GM12878 (cell line): ENCODE data around the gene NPS. TPM values are rescaled to one million over a fixed set of nuclear protein-coding genes. Genes with fewer than 3 reads are reported as not detected.

Source experiments
- ATAC-seq: fragments of 200-7000 bp; cut with Tn5 transposase; 3 replicates; pipeline ENCODE4 v1.9.1; 2020; ENCODE audit warnings: mild to moderate bottlenecking, moderate library complexity
- BruUV-seq: library from RNA; stranded (reverse); fragments of 400-500 nt; replicated peaks from 2 replicates; lab custom pipeline; 2021; lab: Mats Ljungman, UMichigan
- CTCF ChIA-PET: fragments of 300-600 bp; sonication (Branson Sonifier 250); formaldehyde crosslinking; extraction: SDS; loops from one replicate; lab custom pipeline; 2021; ENCODE audit warnings: inconsistent platforms; lab: Yijun Ruan, JAX
- POLR2A ChIA-PET: fragments of 350-600 bp; formaldehyde crosslinking; extraction: SDS; loops from one replicate; lab custom pipeline; 2021; ENCODE audit warnings: inconsistent platforms; lab: Charles Lee
- RAD21 ChIA-PET: fragments of 300-600 bp; sonication (Branson Sonifier 250); formaldehyde crosslinking; loops from one replicate; lab custom pipeline; 2023; ENCODE audit warnings: antibody characterized with exemption; ENCODE audit not compliant: unreplicated experiment; lab: Charles Lee
- SMC1A ChIA-PET: fragments of 300-600 bp; sonication (Branson Sonifier 250); formaldehyde crosslinking; loops from one replicate; lab custom pipeline; 2023; ENCODE audit not compliant: unreplicated experiment, uncharacterized antibody; lab: Charles Lee
- DNase-seq: peaks from one replicate; pipeline ENCODE4 v3.0.0-alpha.2; 2011; ENCODE audit warnings: low read depth, low spot score
- FAIRE-seq: peaks from 3 replicates; lab custom pipeline; 2011; peaks lifted over from hg19 to GRCh38; lab: Jason Lieb, UNC
- H2AFZ ChIP-seq: 2 replicates; pipeline ENCODE4 v1.6.0; 2011; ENCODE audit warnings: low read depth, low read length, control low read depth; ENCODE audit not compliant: control insufficient read depth
- H3K27ac ChIP-seq: 2 replicates; pipeline ENCODE4 v1.5.1; 2011; ENCODE audit warnings: control low read depth; ENCODE audit not compliant: control insufficient read depth, insufficient read depth
- H3K27me3 ChIP-seq, 2 experiments: replicated peaks in 1 of 2; 2 replicates each; pipeline versions ENCODE4 v1.6.0 to v1.6.1; 2011; ENCODE audit warnings: low read length in 1 of 2; ENCODE audit not compliant: control insufficient read depth in 2 of 2, insufficient read depth in 2 of 2
- H3K36me3 ChIP-seq, 2 experiments: 2 replicates each; pipeline ENCODE4 v1.5.1; 2011; ENCODE audit warnings: low read length in 1 of 2; ENCODE audit not compliant: control insufficient read depth in 2 of 2, insufficient read depth in 2 of 2
- H3K4me1 ChIP-seq: 2 replicates; pipeline ENCODE4 v1.6.1; 2011; ENCODE audit warnings: mild to moderate bottlenecking, low read length, moderate library complexity, mixed read lengths; ENCODE audit not compliant: control insufficient read depth, insufficient read depth
- H3K4me2 ChIP-seq: 2 replicates; pipeline ENCODE4 v1.6.0; 2011; ENCODE audit warnings: control low read depth; ENCODE audit not compliant: control insufficient read depth, insufficient read depth
- H3K4me3 ChIP-seq: fragments of 200-600 bp; sonication (generic); 2 replicates; pipeline ENCODE4 v1.5.1; 2016
- H3K79me2 ChIP-seq: 2 replicates; pipeline ENCODE4 v1.6.0; 2011; ENCODE audit warnings: low read length; ENCODE audit not compliant: control insufficient read depth, insufficient read depth
- H3K9ac ChIP-seq: 2 replicates; pipeline ENCODE4 v1.8.0; 2011; ENCODE audit warnings: low read length, control low read depth, mixed read lengths; ENCODE audit not compliant: control insufficient read depth, insufficient read depth
- H3K9me3 ChIP-seq: replicated peaks from 3 replicates; pipeline ENCODE4 v1.5.1; 2011; ENCODE audit warnings: mild to moderate bottlenecking, low read length; ENCODE audit not compliant: control insufficient read depth, insufficient read depth
- H4K20me1 ChIP-seq: 2 replicates; pipeline ENCODE4 v1.6.0; 2011; ENCODE audit not compliant: control insufficient read depth, insufficient read depth
- EGR1 ChIP-seq, 2 experiments: IDR thresholded peaks; 1 replicate in 1 of 2; 2 replicates in 1 of 2; pipeline ENCODE4 v1.6.1; 2011 to 2012; ENCODE audit warnings: low read depth in 2 of 2, low read length in 2 of 2, borderline replicate concordance in 1 of 2, mild to moderate bottlenecking in 1 of 2, moderate library complexity in 1 of 2
- ESRRA ChIP-seq: IDR thresholded peaks from 2 replicates; pipeline ENCODE4 v1.6.1; 2012; ENCODE audit warnings: mild to moderate bottlenecking, low read length, improper control_type of control experiment
- HDAC2 ChIP-seq: fragments of 200-600 bp; sonication (generic); IDR thresholded peaks from 2 replicates; pipeline ENCODE4 v1.6.1; 2017
- IKZF1 ChIP-seq: fragments of 450-650 bp; conservative IDR thresholded peaks from 2 replicates; pipeline ENCODE4 v1.6.1; 2017; ENCODE audit warnings: antibody characterized with exemption, mild to moderate bottlenecking
- JUND ChIP-seq: IDR thresholded peaks from 2 replicates; pipeline ENCODE4 v1.6.1; 2012; ENCODE audit warnings: low read depth, mild to moderate bottlenecking, low read length, improper control_type of control experiment, moderate library complexity
- MTA3 ChIP-seq: IDR thresholded peaks from 2 replicates; pipeline ENCODE4 v1.6.1; 2012; ENCODE audit warnings: low read length, inconsistent platforms, borderline replicate concordance
- NFYA ChIP-seq: IDR thresholded peaks from 2 replicates; pipeline ENCODE4 v1.6.1; 2011; ENCODE audit warnings: low read depth, mild to moderate bottlenecking, low read length, improper control_type of control experiment, borderline replicate concordance
- NR2F1 ChIP-seq: fragments of 450-650 bp; conservative IDR thresholded peaks from 2 replicates; pipeline ENCODE4 v1.6.1; 2017; ENCODE audit warnings: mild to moderate bottlenecking
- PBX3 ChIP-seq: IDR thresholded peaks from 2 replicates; pipeline ENCODE4 v1.6.1; 2011; ENCODE audit warnings: mild to moderate bottlenecking, low read depth, low read length, moderate library complexity; ENCODE audit not compliant: insufficient replicate concordance
- POLR2A ChIP-seq: IDR thresholded peaks from 2 replicates; pipeline ENCODE4 v1.6.1; 2011; ENCODE audit warnings: low read depth, mild to moderate bottlenecking, low read length
- RB1 ChIP-seq: fragments of 450-650 bp; formaldehyde crosslinking; IDR thresholded peaks from 2 replicates; pipeline ENCODE4 v1.6.1; 2017; ENCODE audit warnings: mild to moderate bottlenecking, borderline replicate concordance
- SIX5 ChIP-seq: IDR thresholded peaks from 2 replicates; pipeline ENCODE4 v1.6.1; 2011; ENCODE audit warnings: mild to moderate bottlenecking, low read depth, low read length, moderate library complexity; ENCODE audit not compliant: severe bottlenecking
- SRF ChIP-seq, 2 experiments: IDR thresholded peaks; 2 replicates each; pipeline ENCODE4 v1.6.1; 2011; ENCODE audit warnings: low read depth in 2 of 2, low read length in 2 of 2, mild to moderate bottlenecking in 1 of 2, moderate library complexity in 1 of 2
- TAF1 ChIP-seq: IDR thresholded peaks from 2 replicates; pipeline ENCODE4 v1.6.1; 2011; ENCODE audit warnings: mild to moderate bottlenecking, low read depth, low read length, borderline replicate concordance
- TCF7 ChIP-seq: IDR thresholded peaks from 2 replicates; pipeline ENCODE4 v1.6.1; 2014; ENCODE audit warnings: antibody characterized with exemption, borderline replicate concordance
- YY1 ChIP-seq: IDR thresholded peaks from 2 replicates; pipeline ENCODE4 v1.6.1; 2011; ENCODE audit warnings: low read depth, mild to moderate bottlenecking, low read length
- ZNF384 ChIP-seq: IDR thresholded peaks from 2 replicates; pipeline ENCODE4 v1.6.1; 2012; ENCODE audit warnings: low read depth, mild to moderate bottlenecking, low read length, improper control_type of control experiment, borderline replicate concordance
- ZSCAN29 ChIP-seq: fragments of 450-650 bp; IDR thresholded peaks from 2 replicates; pipeline ENCODE4 v1.6.1; 2017; ENCODE audit warnings: mild to moderate bottlenecking, moderate library complexity
- WGBS: methylation state at CpG from one replicate; pipeline ENCODE4 v1.1.6; 2016; ENCODE audit warnings: low lambda C conversion rate; ENCODE audit not compliant: insufficient replicate concordance, insufficient coverage; ENCODE audit errors: missing lambda C conversion rate; 5-methylcytosine and 5-hydroxymethylcytosine counted together
- in situ Hi-C: fragments of 300-500 bp; cut with MboI; formaldehyde crosslinking; loops from 9 replicates; pipeline ENCODE4 v1.14.3; 2018; ENCODE audit warnings: mixed read lengths
- intact Hi-C: fragments of 100-400 bp; cut with micrococcal nuclease; formaldehyde crosslinking; loops from one replicate; pipeline ENCODE4 v1.14.2; 2022; ENCODE audit not compliant: unreplicated experiment
- polyA plus RNA-seq, 11 experiments: library from polyadenylated mRNA; depleted of rRNA in 4 of 11; unstranded in 6 of 11; stranded (reverse) in 5 of 11; fragments of >200 nt; fragmentation: Nextera tagmentation in 4 of 11; fragmentation: Illumina TruSeq in 1 of 11; extraction: Ambion mirVana in 4 of 11; extraction: Trizol in 1 of 11; gene quantifications; 1 replicate in 1 of 11; 2 replicates in 10 of 11; pipeline versions ENCODE4 v1.2.1 to v1.2.3, GENCODE V29; 2011 to 2016; ENCODE audit warnings: inconsistent platforms in 2 of 11, missing spikeins in 2 of 11, low read depth in 1 of 11
- total RNA-seq, 4 experiments: library from RNA; depleted of rRNA in 3 of 4; stranded (reverse); fragments of >200 nt in 3 of 4; fragmentation: Illumina TruSeq in 1 of 4; extraction: Trizol in 1 of 4; gene quantifications; 2 replicates each; pipeline versions ENCODE4 v1.2.1 to v1.2.3, GENCODE V29; 2013 to 2021
- TF ChIP-seq, protein P1 (sequence below): IDR thresholded peaks from 2 replicates; pipeline ENCODE4 v1.6.1; 2011; ENCODE audit warnings: borderline replicate concordance, low read depth, mild to moderate bottlenecking, moderate library complexity, mixed read lengths, low read length; ENCODE audit not compliant: insufficient read depth; ENCODE audit errors: extremely low read length

NPS gene
- total and polyA plus RNA-seq, 10 of the 15 experiments (the other 5 are each of a cell fraction or from before 2014, with no cell fraction given) = not detected

GRCh38 chr10:127563718-127564553 lies 14.8 kb downstream of the NPS start (continued):
- no peak for TF ChIP-seq NFYA
- no peak for TF ChIP-seq NR2F1

DNA sequence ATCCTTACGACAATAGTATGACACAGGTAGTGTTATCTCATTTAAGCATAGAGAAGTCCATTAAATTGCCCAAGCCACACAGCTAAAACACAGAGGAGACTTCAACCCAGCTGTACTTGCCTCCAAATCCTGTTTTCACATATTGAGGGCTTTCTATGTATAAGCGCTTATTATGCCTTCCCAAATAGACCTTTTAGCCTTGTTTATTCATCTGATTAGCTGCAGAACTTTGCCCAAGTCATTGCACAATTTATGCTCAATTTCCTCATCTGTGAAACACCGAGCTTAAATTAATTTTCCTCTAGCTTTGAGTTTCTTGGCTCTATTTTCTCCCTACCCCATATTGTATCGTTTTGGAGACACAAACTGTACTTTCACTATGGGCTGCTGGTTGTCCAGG lies 15.5 kb downstream of the NPS start:
- Histone ChIP-seq H4K20me1 (no peaks in the 10 kb centered on the region), H3K9ac (no peak overlapping the region), H3K27me3 (no peaks in the 10 kb centered on the region), H3K36me3 (no peaks in the 10 kb centered on the region), H2AFZ (no peak overlapping the region), H3K79me2 (no peaks in the 10 kb centered on the region), H3K27ac (no peak overlapping the region), H3K9me3 (no peaks in the 10 kb centered on the region), H3K4me1 (no peaks in the 10 kb centered on the region), H3K4me3 (no peak overlapping the region), H3K4me2 (no peak overlapping the region)
- SMC1A ChIA-PET = interaction anchor here (1.1 to 2.1 kb wide), 2 partner anchors 289 to 505 kb away, joined by 3 to 7 read pairs; no protein-coding TSS in a partner anchor
- WGBS = 21% methylated on average over 4 of the region's 4 CpGs
- TF ChIP-seq POLR2A = no peak
- no peak for TF ChIP-seq SIX5
- TF ChIP-seq SRF (IDR thresholded peaks at IDR 0.05; ENCODE audit: low read depth in 2 of 2, low read length in 2 of 2) = no peak
- TF ChIP-seq EGR1 (IDR thresholded peaks at IDR 0.05; ENCODE audit: borderline replicate concordance in 1 of 2, low read depth in 2 of 2, low read length in 2 of 2) = no peak
- TF ChIP-seq ESRRA = no peak
- TF ChIP-seq ZNF384 = no peak
- TF ChIP-seq HDAC2 = no peak
- no peak for TF ChIP-seq IKZF1
- no peak for TF ChIP-seq JUND
- TF ChIP-seq, protein P1, sequence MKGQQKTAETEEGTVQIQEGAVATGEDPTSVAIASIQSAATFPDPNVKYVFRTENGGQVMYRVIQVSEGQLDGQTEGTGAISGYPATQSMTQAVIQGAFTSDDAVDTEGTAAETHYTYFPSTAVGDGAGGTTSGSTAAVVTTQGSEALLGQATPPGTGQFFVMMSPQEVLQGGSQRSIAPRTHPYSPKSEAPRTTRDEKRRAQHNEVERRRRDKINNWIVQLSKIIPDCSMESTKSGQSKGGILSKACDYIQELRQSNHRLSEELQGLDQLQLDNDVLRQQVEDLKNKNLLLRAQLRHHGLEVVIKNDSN = no peak
- TF ChIP-seq TCF7 = no peak
- TF ChIP-seq RB1 = no peak
- no peak for TF ChIP-seq TAF1
- no peak for TF ChIP-seq MTA3
- TF ChIP-seq ZSCAN29 = no peak
- no peak for TF ChIP-seq PBX3
- no peak for TF ChIP-seq YY1
- ATAC-seq = no peak
- CTCF ChIA-PET = interaction anchor here (0.6 to 3.2 kb wide), 4 partner anchors 10 to 888 kb away, joined by 3 to 12 read pairs (median 5); no protein-coding TSS in a partner anchor
- intact Hi-C loops (loop anchor here (1.0 kb wide), 1 partner anchor 290 kb away; no protein-coding TSS in a partner anchor), in situ Hi-C loops (no loop called here)
- RAD21 ChIA-PET = interaction anchor here (1.6 kb wide), 1 partner anchor 289 kb away, joined by 8 read pairs; no protein-coding TSS in a partner anchor
- POLR2A ChIA-PET = no interaction called here
- no TSS peak for BruUV-seq
- FAIRE-seq = no peak
- no peak for DNase-seq
